ENCODE data around the gene TMPO. TPM values are rescaled to one million over a fixed set of nuclear protein-coding genes. Genes with fewer than 3 reads are reported as not detected.

Gene TMPO
- total RNA-seq, 1 experiment from 2014 or later: 202 TPM

GRCh38 chr12:98578392-98578791 lies 63.0 kb downstream of the TMPO start:
- no peak overlapping the region for H3K4ac ChIP-seq (ENCODE audit: low read depth, low read length)
- Mint-ChIP-seq H3K27ac (no peak overlapping the region), H3K4me1 (no peaks in the 10 kb centered on the region), H3K27me3 (ENCODE audit: low read depth) (no peaks in the 10 kb centered on the region), H3K9me3 (no peaks in the 10 kb centered on the region), H3K4me3 (no peak overlapping the region), H3K36me3 (ENCODE audit: insufficient read depth in 1 of 3, low read depth in 3 of 3) (no peaks in the 10 kb centered on the region)
- H3K79me1 ChIP-seq (ENCODE audit: insufficient read depth, low read depth, low read length, poor library complexity, severe bottlenecking): no peaks in the 10 kb centered on the region
- no peak overlapping the region for H3T11ph ChIP-seq (ENCODE audit: low read length)
- no peak overlapping the region for H3K56ac ChIP-seq (ENCODE audit: insufficient read length, low read depth, low read length)
- H2AFZ ChIP-seq (ENCODE audit: low read length): no peak overlapping the region
- no peak overlapping the region for H2BK5ac ChIP-seq (ENCODE audit: insufficient read length, low read length)
- H4K5ac ChIP-seq (ENCODE audit: insufficient read length, low read depth, low read length): no peak overlapping the region
- H3K4me1 ChIP-seq (ENCODE audit: insufficient read depth, low read length): no peaks in the 10 kb centered on the region
- no peak overlapping the region for H3K9ac ChIP-seq (ENCODE audit: extremely low read depth, insufficient read length, low read length)
- no peak overlapping the region for H2AK5ac ChIP-seq (ENCODE audit: insufficient read length, low read length)
- H4K20me1 ChIP-seq (ENCODE audit: control insufficient read depth, insufficient read depth, insufficient read length): no peaks in the 10 kb centered on the region
- no peak overlapping the region for H4K8ac ChIP-seq (replicated peaks; ENCODE audit: insufficient read length, low read depth, low read length)
- no peak overlapping the region for H2BK120ac ChIP-seq (ENCODE audit: low read depth, low read length, poor library complexity, severe bottlenecking)
- H3K4me2 ChIP-seq (ENCODE audit: insufficient read depth, insufficient read length, low read length): no peak overlapping the region
- H3K14ac ChIP-seq (ENCODE audit: insufficient read depth, low read length): no peak overlapping the region
- no peak overlapping the region for H3K27ac ChIP-seq (ENCODE audit: insufficient read length, low read depth, low read length)
- TF ChIP-seq, protein P1, sequence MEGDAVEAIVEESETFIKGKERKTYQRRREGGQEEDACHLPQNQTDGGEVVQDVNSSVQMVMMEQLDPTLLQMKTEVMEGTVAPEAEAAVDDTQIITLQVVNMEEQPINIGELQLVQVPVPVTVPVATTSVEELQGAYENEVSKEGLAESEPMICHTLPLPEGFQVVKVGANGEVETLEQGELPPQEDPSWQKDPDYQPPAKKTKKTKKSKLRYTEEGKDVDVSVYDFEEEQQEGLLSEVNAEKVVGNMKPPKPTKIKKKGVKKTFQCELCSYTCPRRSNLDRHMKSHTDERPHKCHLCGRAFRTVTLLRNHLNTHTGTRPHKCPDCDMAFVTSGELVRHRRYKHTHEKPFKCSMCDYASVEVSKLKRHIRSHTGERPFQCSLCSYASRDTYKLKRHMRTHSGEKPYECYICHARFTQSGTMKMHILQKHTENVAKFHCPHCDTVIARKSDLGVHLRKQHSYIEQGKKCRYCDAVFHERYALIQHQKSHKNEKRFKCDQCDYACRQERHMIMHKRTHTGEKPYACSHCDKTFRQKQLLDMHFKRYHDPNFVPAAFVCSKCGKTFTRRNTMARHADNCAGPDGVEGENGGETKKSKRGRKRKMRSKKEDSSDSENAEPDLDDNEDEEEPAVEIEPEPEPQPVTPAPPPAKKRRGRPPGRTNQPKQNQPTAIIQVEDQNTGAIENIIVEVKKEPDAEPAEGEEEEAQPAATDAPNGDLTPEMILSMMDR (conservative IDR thresholded peaks at IDR 0.05): no peak
- no peak overlapping the region for H3K23ac ChIP-seq (ENCODE audit: insufficient read length, low read depth, low read length)
- H2BK15ac ChIP-seq (ENCODE audit: low read depth, low read length): no peak overlapping the region
- no peaks in the 10 kb centered on the region for H3K23me2 ChIP-seq (ENCODE audit: insufficient read length, low read depth, low read length, poor library complexity, severe bottlenecking)
- H3K18ac ChIP-seq (ENCODE audit: insufficient read length, low read depth, low read length): no peak overlapping the region
- no CpG with 5 or more reads among the region's 1 CpG for WGBS (ENCODE audit: extremely low coverage, insufficient read length, low lambda C conversion rate)
- H3K79me2 ChIP-seq (ENCODE audit: insufficient read depth, low read length): no peaks in the 10 kb centered on the region
- H3K27me3 ChIP-seq (ENCODE audit: insufficient read depth, low read length): no peaks in the 10 kb centered on the region; the same call in 1 of the 2 replicates
- H4K91ac ChIP-seq (ENCODE audit: insufficient read length, low read depth, low read length): no peak overlapping the region
- H3K9me3 ChIP-seq (ENCODE audit: control insufficient read depth, low read depth, low read length): no peaks in the 10 kb centered on the region
- no peak overlapping the region for H2BK20ac ChIP-seq (ENCODE audit: low read depth, low read length, poor library complexity, severe bottlenecking)
- DNase-seq: no peak
- no peak overlapping the region for H2BK12ac ChIP-seq (ENCODE audit: insufficient read length, low read depth, low read length)
